SU-DHL-6 (cell line): ENCODE data around the gene HYDIN.
"Not testable (repeated sequence)": the region's sequence is repeated elsewhere in the genome, so short reads cannot be mapped to it uniquely, and the experiment has no call there.

Experiments
- CTCF ChIP-seq: fragments of 200-600 bp; sonication (generic); IDR thresholded peaks from one replicate; pipeline ENCODE4 v1.5.1; 2017; ENCODE audit warnings: antibody characterized with exemption, mild to moderate bottlenecking, low read length, moderate library complexity; ENCODE audit not compliant: insufficient read depth, poor library complexity, severe bottlenecking
- EZH2phosphoT487 ChIP-seq: fragments of 200-600 bp; sonication (generic), shearing (Covaris generic); conservative IDR thresholded peaks from 2 replicates; pipeline ENCODE4 v1.6.1; 2018; ENCODE audit warnings: mild to moderate bottlenecking, antibody characterized with exemption, low read length, moderate library complexity, mixed read lengths

GRCh38 chr16:70943551-70943950 lies 287.0 kb downstream of the HYDIN start:
- TF ChIP-seq EZH2phosphoT487, CTCF: not testable (repeated sequence)
